Prostate gland (tissue), 2 donors: ENCODE measurements around the gene OR56A5.

Source experiments
- CTCF ChIP-seq, 4 experiments: fragments of 200-600 bp in 2 of 4; fragments of 450-650 bp in 2 of 4; sonication (generic) in 2 of 4; IDR thresholded peaks; 1 replicate in 3 of 4; 2 replicates in 1 of 4; pipeline ENCODE4 v1.5.1; 2016 to 2019; ENCODE audit warnings: antibody characterized with exemption in 4 of 4, mild to moderate bottlenecking in 2 of 4, moderate library complexity in 2 of 4
- POLR2A ChIP-seq: fragments of 450-650 bp; IDR thresholded peaks from one replicate; pipeline ENCODE4 v1.6.1; 2016; ENCODE audit warnings: antibody characterized with exemption, mild to moderate bottlenecking

DNA sequence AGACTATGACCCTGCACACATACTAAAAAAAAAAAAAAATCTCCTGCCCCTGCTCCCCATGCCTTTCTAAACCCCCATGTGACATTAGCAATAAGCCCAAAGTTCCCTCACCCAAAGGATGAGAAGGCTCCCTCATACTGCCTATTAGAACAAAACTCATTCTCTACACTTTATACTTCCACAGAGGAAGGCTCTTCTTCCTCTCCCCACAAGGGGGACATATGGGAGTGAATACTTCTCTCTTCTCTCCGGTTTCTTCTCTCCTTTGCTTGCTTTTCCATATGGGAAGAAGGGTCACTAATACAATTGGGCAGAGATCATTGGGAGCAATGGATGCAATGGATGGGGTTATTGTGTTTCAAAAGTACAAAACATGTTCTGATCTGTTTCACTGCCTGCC is 15.1 kb upstream of the OR56A5 start:
- TF ChIP-seq POLR2A = no peak
- no peak for TF ChIP-seq CTCF (IDR thresholded peaks at IDR 0.05)
